ENCODE results near the gene EFNA4. TPM values are rescaled to one million over a fixed set of nuclear protein-coding genes. Genes with fewer than 3 reads are reported as not detected.
A peak's percentile ranks its signal among the peaks of the same experiment; 100 is the strongest.

EFNA4 gene
- total RNA-seq, 1 donor from 2014 or later, result 10.7 TPM

DNA sequence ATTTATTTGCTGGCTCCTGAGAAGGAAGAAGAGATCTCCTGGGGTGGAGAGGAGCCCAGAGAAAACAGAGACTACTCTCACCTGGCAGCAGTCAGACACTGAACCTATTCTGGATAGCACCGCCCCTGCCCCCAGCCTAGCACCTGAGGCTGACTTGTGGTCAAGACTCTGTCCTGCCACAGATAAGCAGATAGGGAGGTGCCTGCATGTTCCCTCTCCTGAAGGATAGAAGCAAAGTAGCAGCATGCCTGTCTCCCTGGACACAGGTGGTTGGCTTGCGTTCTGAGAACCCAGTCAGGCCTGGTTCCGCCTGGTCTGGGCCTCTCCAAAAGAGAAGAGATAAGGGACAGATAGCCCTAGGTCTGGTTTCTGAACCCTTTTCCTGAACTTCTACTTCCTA, 13.8 kb downstream of the EFNA4 start:
- no peak for DNase-seq (ENCODE audit: low spot score)
- no peak overlapping the region for H3K27ac ChIP-seq
- peaks cover 28% of the 10 kb centered on the region for H3K4me1 ChIP-seq
- no peak overlapping the region for H2AFZ ChIP-seq (replicated peaks)
- peak overlapping the region; percentile 94 for H3K4me3 Mint-ChIP-seq
- H3K79me2 ChIP-seq (ENCODE audit: low read depth), result no peaks in the 10 kb centered on the region
- H3K4me3 ChIP-seq, result no peak overlapping the region
- H3K36me3 ChIP-seq, result no peaks in the 10 kb centered on the region
- peaks cover 11% of the 10 kb centered on the region for H4K20me1 ChIP-seq (ENCODE audit: low read depth)
- TF ChIP-seq EZH2 (IDR thresholded peaks at IDR 0.05) (no peak), EZH2phosphoT487 (IDR thresholded peaks at IDR 0.05) (no peak)
- TF ChIP-seq, protein P1, sequence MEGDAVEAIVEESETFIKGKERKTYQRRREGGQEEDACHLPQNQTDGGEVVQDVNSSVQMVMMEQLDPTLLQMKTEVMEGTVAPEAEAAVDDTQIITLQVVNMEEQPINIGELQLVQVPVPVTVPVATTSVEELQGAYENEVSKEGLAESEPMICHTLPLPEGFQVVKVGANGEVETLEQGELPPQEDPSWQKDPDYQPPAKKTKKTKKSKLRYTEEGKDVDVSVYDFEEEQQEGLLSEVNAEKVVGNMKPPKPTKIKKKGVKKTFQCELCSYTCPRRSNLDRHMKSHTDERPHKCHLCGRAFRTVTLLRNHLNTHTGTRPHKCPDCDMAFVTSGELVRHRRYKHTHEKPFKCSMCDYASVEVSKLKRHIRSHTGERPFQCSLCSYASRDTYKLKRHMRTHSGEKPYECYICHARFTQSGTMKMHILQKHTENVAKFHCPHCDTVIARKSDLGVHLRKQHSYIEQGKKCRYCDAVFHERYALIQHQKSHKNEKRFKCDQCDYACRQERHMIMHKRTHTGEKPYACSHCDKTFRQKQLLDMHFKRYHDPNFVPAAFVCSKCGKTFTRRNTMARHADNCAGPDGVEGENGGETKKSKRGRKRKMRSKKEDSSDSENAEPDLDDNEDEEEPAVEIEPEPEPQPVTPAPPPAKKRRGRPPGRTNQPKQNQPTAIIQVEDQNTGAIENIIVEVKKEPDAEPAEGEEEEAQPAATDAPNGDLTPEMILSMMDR (IDR thresholded peaks at IDR 0.05), result no peak
- H3K9me3 Mint-ChIP-seq, result no peaks in the 10 kb centered on the region
- peaks cover 63% of the 10 kb centered on the region for H3F3A ChIP-seq (ENCODE audit: low read depth)
- peaks cover 78% of the 10 kb centered on the region for H3K27me3 ChIP-seq
- peaks cover 32% of the 10 kb centered on the region for H3K27me3 Mint-ChIP-seq (ENCODE audit: insufficient read depth, low read depth)
- H3K27ac Mint-ChIP-seq, result peak overlapping the region; percentile 35
- H3K9me3 ChIP-seq (ENCODE audit: low read depth), result no peaks in the 10 kb centered on the region
- no peak overlapping the region for H3K4me2 ChIP-seq
- H3K9ac ChIP-seq, result no peak overlapping the region
- peaks cover 47% of the 10 kb centered on the region for H3K4me1 Mint-ChIP-seq
- H3K36me3 Mint-ChIP-seq, result no peaks in the 10 kb centered on the region

DNA sequence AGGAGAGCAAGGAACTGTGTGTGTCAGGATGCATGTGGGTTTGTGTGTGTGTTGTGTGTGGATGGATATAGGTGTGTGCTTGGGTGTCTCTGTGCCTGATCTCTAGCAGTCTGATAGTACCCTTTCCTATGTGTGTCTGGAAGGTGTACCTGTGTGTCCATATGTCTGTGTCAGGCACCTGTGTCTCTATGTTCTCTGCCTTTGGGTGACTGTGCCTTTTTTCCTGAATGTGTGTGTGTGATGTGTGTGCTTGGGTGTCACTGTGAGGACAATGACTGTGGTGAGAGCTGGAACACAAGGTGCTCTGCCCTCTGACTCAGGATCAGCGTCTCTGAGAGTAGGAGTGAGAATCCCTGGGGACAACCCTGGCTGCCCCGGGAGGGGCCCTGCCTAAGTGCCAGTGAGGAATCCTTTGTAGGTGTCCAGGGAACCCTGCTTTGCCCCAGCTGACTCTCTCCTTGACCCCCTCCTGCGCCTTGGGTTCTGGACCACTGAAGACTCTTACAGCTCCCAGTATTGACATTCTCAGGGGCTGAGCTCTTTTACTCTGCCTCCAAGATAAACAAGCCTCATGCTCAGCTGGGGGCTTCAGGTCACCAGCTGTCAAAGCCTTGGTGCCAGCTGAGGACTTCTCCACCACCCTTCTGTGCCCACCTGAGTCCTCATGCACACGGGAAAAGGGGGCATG, 14.4 kb downstream of the EFNA4 start:
- H3K9me3 Mint-ChIP-seq, result no peaks in the 10 kb centered on the region
- H3K27ac ChIP-seq, result no peak overlapping the region
- H3K27me3 ChIP-seq, result peaks cover 78% of the 10 kb centered on the region
- no peaks in the 10 kb centered on the region for H3K36me3 Mint-ChIP-seq
- peak overlapping the region; percentile 48 for H3K27ac Mint-ChIP-seq
- H3K4me1 Mint-ChIP-seq, result peaks cover 49% of the 10 kb centered on the region
- no peak overlapping the region for H3K9ac ChIP-seq
- no peaks in the 10 kb centered on the region for H3K79me2 ChIP-seq (ENCODE audit: low read depth)
- peaks cover 15% of the 10 kb centered on the region for H4K20me1 ChIP-seq (ENCODE audit: low read depth)
- H2AFZ ChIP-seq (replicated peaks), result no peak overlapping the region
- no peaks in the 10 kb centered on the region for H3K36me3 ChIP-seq
- no peak for TF ChIP-seq EZH2 (IDR thresholded peaks at IDR 0.05)
- TF ChIP-seq EZH2phosphoT487 (IDR thresholded peaks at IDR 0.05), result no peak
- TF ChIP-seq, protein P1 (IDR thresholded peaks at IDR 0.05), result no peak
- H3K4me1 ChIP-seq, result peaks cover 30% of the 10 kb centered on the region
- H3K4me3 ChIP-seq, result peak overlapping the region; percentile 80
- no peaks in the 10 kb centered on the region for H3K9me3 ChIP-seq (ENCODE audit: low read depth)
- peak overlapping the region; percentile 98 for H3K4me2 ChIP-seq
- H3K4me3 Mint-ChIP-seq, result peak overlapping the region; percentile 94
- DNase-seq (ENCODE audit: low spot score), result no peak
- H3F3A ChIP-seq (ENCODE audit: low read depth), result peaks cover 62% of the 10 kb centered on the region
- peaks cover 38% of the 10 kb centered on the region for H3K27me3 Mint-ChIP-seq (ENCODE audit: insufficient read depth, low read depth)

DNA sequence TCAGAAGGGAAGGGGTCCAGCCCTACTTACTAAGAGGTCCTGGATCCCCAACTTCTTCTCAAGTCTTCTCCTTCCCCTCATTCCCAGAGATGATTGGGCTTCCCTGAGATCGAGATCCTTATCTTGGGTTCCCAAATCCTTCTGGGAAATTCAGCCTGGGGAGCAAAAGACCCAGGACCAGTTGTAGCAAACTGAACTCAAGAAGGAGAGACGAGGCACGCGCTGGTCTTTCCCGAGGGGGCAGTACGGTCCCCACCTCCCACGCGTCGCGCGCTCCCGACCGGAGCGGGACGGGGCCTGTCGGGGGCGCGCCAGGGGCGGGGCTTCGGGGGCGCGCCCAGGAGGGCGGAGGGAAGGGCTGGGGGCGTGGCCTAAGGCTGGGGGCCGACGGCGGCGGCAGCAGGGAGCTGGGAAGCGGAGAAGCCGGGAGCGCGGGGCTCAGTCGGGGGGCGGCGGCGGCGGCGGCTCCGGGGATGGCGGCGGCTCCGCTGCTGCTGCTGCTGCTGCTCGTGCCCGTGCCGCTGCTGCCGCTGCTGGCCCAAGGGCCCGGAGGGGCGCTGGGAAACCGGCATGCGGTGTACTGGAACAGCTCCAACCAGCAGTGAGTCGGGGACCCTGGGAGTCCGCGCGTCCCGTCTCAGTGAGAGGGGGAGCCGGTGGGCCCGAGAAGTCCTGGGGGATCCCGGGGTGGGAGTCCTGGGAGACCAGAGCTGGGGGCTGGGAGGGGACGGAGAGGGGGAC, 15.1 kb downstream of the EFNA4 start, which contains the start of gene EFNA3:
EFNA3 (plus strand) TSS at position 369 of the 741 bp plus-strand sequence; CDS start at position 474, 105 bp downstream.
- DNase-seq (ENCODE audit: low spot score), result peak; percentile 88
- H3K4me3 Mint-ChIP-seq, result peak within 1 kb of the TSS; percentile 94
- H3K27ac ChIP-seq, result no peak within 1 kb of the TSS
- peaks cover 45% of the 10 kb centered on the region for H3K27me3 Mint-ChIP-seq (ENCODE audit: insufficient read depth, low read depth)
- H3K9me3 Mint-ChIP-seq, result no peaks in the 10 kb centered on the region
- peaks cover 21% of the 10 kb centered on the region for H4K20me1 ChIP-seq (ENCODE audit: low read depth)
- peak within 1 kb of the TSS; percentile 80 for H3K4me3 ChIP-seq
- TF ChIP-seq, protein P1 (IDR thresholded peaks at IDR 0.05), result no peak
- TF ChIP-seq EZH2phosphoT487 (IDR thresholded peaks at IDR 0.05) (peak; percentile 45), EZH2 (IDR thresholded peaks at IDR 0.05) (no peak)
- peaks cover 48% of the 10 kb centered on the region for H3K4me1 Mint-ChIP-seq
- H3K27ac Mint-ChIP-seq, result peak within 1 kb of the TSS; percentile 48
- peak within 1 kb of the TSS; percentile 22 for H2AFZ ChIP-seq (replicated peaks)
- peaks cover 78% of the 10 kb centered on the region for H3K27me3 ChIP-seq
- no peaks in the 10 kb centered on the region for H3K9me3 ChIP-seq (ENCODE audit: low read depth)
- H3K4me1 ChIP-seq, result peaks cover 30% of the 10 kb centered on the region
- H3K4me2 ChIP-seq, result peak within 1 kb of the TSS; percentile 98
- no peaks in the 10 kb centered on the region for H3K36me3 ChIP-seq
- no peak within 1 kb of the TSS for H3K9ac ChIP-seq
- no peaks in the 10 kb centered on the region for H3K79me2 ChIP-seq (ENCODE audit: low read depth)
- H3F3A ChIP-seq (ENCODE audit: low read depth), result peaks cover 61% of the 10 kb centered on the region
- no peaks in the 10 kb centered on the region for H3K36me3 Mint-ChIP-seq
